ENCODE data around the gene NEU2.

NEU2 gene

DNA sequence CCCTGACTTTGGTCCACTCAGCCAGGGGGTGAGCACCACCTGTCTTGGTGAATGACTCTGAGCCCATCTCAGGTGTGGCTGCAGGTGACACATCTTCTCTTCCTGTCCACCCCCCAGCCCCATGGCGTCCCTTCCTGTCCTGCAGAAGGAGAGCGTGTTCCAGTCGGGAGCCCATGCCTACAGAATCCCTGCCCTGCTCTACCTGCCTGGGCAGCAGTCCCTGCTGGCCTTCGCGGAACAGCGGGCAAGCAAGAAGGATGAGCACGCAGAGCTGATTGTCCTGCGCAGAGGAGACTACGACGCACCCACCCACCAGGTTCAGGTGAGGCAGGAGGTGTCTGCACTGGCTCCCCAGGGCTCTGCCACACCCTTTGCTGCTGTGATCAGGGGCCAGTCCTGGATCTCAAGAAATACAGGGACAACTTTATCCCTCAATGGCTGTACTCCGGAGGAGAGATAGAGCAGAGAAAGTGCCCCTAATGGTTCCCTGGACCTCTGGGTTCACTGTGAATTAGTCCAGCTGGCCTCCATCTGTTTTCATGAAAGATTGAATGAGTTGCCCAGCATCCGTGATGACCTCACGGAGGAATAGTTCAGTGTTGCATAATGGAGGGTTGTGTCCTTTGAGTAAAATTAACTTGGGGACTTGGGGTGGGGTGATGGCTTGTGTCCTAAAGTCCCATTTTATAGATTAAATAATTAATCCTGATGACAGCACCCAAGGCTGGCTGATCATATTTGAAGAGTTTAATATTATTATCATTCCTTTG lies at the start of gene NEU2:
Gene NEU2, plus strand, starts transcription at position 122 of the 770 bp plus-strand sequence. Its CDS starts 0 bp downstream, at position 122.
- no peak for DNase-seq (ENCODE audit: low read depth)

DNA sequence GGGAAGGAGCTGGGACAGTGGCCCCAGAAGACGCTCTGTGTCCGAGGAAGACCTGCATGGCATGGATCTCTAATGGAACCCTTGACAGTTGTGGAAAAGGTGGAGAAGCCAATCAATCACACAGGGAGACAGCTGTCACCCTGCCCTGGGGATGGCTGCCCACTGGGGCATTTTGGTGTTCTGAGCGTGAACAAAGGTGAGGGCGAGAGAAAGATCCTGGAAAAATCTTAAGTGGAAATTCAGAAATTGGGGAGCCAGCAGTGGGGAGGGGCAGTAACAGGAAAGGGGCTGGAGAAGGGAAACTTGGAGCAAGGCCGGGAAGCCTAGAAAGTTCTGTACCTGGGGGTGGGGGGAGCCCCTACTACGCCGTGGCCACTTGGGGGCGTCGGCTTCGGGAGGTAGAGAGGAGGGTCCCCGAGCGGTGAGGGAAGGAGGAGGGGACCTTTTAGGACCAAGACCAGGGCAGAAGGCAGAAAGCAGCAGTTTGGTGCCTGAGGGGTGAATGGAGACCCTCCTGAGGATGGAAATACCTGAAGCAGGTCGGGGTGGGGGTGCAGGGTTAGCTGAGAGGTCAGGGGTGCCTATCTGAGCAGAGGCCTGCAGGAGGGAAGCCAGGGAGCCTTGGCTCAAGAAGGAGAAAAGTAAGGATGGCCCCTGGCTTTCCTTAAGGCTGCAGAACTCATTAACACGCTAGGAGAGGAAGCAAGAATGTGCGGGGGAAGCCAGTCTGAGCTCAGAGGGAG lies 49.4 kb upstream of the NEU2 start:
- DNase-seq (ENCODE audit: low read depth) = no peak

DNA sequence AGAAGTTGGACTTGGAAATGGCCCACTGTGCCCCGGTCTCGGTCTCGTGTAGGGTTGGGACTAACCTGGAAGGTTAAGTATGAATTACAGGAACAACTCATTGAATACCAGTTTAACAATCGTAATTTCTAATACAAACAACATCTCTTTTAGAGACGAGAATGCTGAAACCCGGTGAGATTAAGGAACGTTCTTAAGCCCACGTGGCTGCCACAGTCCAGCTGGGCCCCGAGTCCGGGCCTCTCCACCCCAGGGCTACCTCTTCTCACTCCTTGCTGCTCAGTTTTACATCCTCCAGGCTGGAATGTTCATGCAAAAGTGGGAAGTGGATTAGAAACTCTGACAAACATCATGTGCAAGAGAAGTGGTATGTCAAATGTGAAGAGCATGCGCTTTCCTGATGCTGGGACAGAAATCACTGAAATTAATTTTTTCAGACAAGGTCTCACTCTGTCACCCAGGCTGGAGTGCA lies 48.8 kb upstream of the NEU2 start:
- DNase-seq (ENCODE audit: low read depth) = no peak

DNA sequence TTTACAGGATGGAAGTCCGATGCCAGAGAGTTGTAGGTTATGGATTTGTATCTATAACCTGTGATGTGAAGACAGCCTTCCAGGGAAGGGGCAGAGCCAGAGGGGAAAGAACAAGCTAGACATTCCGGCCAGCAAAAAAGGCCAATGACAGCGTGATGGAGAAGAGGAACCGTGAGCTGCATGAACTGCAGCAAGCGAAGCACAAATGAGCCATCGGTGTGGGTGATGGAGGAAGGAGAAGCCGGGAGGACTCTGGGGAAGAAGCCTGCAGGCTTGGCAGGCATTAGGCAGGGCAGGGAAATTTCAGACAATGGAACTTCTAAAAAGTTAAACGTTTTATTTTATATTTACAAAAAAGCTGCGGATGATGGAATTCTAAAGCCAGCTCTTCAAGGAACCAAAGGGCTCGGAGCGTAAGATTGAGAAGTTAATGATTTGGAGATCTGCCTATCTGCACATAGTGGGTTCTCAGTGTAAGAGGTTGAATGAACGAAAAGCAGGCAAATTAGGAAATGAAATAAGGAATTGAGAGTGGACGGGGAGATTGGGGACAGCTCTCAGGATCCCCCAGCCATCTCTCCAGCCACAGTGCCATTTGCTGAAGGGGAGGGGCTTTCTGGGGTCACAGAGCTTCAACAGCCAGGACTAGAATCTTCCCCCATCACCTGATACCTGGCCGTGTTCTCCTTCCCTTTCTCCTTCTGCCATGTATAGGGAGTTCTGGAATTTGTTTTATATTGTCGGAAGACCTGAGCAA lies 47.8 kb upstream of the NEU2 start:
- no peak for DNase-seq (ENCODE audit: low read depth)

DNA sequence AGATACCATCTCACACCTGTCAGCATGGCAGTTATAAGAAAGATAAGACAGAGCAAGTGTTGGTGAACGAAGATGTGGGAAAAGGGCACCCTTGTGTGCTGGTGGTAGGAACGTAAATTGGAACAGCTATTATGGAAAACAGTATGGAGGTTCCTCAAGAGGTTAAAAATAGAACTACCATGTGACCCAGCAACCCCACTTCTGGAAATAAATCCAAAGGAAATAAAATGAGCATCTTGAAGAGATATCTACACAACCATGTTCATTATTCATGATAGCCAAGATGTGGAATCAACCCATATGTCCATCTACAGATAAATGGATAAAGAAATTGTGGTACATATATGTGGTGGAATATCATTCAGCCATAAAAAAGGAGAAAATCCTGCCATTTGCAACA lies 46.3 kb upstream of the NEU2 start:
- DNase-seq (ENCODE audit: low read depth) = no peak

DNA sequence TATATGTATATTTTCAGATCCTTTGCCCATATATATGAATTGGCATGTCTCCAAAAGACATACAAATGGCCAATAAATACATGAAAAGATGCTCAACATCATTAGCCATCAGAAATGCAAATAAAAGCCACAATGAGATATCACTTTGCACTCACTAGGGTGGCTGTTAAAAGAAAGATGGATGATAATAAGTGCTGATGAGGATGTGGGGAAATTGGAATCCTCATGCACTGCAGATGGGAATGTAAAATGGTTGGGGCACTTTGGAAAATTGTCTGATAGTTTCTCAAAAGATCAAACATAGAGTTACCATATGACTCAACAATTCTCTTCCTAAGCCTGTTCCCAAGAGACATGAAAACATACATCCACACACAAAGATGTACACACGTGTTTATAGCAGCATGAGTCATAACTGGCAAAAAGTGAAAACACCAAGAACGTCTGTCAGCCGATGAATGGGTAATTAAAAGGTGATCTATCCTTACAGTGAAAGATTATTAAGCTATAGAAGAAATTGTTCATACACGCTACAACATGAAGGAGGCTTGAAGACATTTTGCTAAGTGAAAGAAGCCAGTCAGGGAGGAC lies 39.1 kb upstream of the NEU2 start:
- DNase-seq (ENCODE audit: low read depth) = no peak

DNA sequence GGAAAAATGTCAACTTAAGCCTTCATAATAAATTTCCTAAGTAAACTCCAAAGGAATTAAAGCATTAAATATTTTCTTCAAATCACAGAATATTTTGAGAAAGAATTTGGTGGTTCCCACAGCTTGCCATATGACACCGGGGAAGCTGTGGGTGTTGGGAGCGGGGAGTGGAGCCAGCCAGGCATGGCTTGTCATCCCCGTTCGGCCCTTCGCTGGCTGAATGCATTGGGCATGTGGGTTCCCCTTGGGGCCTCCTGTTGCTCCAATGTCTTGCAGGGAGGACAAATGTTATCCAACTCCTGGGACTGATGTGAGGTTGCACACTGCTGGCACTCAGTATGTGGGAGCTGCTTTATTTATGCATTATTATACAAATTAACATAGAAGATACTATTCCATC lies 38.0 kb upstream of the NEU2 start:
- no peak for DNase-seq (ENCODE audit: low read depth)

DNA sequence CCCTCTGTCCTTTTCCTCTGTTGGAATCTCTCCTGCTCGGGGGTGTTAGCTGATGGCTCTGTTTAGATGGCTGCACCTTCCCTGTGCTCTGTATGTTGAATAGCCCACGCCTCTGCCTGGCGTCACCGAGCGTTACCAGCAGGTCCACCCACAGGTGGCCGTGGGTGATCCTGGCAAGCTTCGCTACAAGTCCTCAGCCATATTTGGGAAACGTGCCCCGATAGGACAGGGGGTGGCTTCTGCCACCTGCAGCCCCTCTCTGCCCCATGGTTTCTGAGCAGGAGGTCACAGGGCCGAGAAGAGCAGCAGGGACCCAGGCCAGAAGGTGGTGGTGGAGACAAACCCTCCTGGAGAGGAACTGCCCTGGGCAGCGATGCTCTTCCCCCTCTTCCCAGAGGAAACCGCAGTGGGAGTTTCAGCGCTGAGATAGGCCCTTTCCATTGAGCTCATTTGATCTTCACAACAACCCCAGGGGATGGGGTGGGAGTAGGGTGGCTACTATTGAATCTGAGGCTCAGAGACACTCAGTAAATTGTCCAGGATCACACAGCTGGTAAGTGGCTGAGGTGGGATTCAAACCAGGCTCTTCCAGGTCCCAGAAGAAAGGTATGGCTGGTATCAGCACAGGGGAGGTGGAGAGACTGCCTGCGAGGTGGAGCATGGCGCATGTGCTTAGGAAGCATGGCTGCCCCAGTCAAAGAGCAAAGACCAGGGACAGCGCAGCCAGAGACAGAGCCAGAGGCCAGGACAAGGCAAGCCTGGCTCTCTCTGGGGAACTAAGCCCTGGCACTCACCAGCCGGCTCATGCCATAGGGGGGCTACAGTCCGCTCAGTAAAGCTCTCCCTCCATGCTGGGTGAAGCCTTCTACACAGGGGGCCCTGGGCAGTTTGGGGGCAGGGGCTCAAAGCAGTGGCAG lies 34.5 kb upstream of the NEU2 start:
- no peak for DNase-seq (ENCODE audit: low read depth)

DNA sequence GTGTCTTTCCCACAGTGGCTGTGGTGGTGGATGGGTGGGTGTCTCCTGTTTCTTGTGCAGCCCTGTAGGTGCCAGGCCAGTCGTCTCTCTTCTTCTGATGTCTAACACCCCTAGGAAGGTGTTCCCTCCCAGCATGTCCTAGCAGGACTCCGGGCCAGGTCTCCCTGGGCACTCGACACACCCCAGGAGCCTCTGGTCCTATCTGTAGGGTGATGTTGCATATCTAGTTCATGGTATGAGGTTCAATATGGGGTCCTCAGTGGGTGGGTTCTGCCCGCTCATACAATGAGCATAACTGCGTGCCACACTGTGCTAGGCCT lies 33.8 kb upstream of the NEU2 start:
- DNase-seq (ENCODE audit: low read depth) = no peak

DNA sequence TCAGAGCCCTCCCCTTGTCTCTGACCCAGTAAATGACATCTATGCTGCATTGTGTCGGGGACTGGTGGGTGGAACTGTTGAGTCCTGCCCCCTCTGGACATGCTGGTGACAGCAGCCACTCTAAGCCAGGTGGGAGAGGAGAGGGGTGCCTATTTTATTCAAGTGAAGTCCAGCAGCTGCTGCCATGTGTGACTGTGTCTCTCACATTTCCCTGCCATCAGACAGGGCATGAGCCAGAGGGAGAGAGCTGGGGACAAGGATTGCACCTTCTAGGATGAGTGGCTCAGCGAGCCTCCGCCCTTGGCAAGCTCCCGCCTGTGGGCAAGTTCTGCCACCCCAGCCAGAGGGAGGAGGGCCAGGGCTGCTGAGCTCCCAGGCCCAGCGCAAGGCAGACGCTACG lies 33.1 kb upstream of the NEU2 start:
- no peak for DNase-seq (ENCODE audit: low read depth)

DNA sequence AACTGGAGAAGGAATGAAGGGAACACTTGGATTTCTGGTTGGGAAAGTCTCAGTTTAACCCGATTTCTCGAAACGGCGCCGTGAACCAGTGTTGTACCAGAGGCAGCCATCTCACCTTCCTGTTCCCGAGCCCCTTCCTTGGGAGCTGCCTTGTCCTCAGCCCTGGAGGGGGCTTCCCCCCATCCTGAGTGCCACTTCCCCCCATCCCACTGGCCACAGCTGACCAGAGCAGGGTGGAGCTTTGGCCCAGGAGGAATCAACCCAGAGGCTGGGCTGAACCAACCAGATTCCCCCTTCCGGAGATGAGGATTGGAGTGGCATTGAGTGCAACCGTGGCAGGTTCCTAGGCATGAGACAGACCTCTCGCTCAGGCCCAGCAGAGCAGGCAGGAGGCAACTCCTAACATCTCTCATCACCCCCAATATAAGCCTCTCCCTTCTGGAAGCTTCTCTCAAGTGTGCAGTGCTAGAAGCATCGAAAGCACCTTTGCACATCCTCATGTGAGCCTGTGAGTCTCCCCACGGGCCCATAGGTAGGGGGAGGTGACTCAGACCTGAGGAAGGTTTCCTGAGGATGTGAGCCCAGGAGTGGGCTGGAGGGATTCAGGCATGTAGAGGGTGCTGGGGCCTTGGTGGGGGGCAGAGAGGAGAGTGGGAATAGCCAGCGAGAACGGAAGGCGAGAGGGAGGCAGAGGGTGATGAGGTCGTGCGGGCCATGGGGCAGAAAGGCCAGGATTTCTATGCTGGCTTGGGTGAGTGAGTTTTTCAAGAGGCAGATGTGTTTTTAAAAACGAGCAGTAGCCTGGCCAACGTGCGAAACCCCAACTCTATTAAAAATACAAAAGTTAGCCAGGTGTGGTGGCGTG lies 31.4 kb upstream of the NEU2 start:
- no peak for DNase-seq (ENCODE audit: low read depth)

DNA sequence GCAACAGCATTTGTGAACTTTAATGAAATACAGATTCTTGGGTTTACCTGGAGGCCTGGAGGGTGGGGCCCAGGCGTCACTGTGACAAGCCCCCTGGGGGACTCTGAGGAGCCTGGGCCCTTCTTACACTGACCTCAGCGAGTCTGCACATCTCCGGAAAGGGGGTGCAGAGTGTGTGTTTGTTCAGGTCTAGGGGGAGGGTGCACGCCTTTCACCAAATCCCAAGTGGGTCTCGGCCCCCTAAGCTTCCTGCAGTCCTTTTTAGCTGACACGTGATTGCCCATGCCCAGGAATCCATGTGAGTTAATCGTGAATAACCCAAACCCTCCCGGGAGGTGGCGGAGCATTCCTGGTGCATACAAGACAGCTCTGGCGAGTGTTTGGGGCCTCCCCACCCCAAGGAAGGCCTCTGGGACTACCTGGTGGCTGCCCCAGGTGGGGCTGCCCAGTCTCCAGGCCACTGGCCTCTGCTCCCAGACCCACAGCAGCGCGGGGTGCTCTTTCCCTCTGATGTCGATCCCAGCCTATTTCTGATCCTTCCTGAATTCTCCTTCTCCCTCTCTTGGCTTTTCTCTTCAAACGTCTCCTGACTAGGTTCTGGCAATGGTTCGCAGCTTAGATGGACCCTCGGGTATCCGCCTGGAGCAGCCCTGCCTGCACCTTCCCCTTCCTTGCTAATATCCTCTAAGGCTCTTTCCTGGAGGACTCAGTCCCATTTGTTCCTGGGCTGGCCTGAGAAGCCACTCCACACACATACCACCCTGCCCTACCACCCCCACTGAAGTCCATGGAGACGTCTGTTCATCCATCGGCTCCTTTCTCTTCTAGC lies 29.4 kb upstream of the NEU2 start:
- DNase-seq (ENCODE audit: low read depth) = no peak

DNA sequence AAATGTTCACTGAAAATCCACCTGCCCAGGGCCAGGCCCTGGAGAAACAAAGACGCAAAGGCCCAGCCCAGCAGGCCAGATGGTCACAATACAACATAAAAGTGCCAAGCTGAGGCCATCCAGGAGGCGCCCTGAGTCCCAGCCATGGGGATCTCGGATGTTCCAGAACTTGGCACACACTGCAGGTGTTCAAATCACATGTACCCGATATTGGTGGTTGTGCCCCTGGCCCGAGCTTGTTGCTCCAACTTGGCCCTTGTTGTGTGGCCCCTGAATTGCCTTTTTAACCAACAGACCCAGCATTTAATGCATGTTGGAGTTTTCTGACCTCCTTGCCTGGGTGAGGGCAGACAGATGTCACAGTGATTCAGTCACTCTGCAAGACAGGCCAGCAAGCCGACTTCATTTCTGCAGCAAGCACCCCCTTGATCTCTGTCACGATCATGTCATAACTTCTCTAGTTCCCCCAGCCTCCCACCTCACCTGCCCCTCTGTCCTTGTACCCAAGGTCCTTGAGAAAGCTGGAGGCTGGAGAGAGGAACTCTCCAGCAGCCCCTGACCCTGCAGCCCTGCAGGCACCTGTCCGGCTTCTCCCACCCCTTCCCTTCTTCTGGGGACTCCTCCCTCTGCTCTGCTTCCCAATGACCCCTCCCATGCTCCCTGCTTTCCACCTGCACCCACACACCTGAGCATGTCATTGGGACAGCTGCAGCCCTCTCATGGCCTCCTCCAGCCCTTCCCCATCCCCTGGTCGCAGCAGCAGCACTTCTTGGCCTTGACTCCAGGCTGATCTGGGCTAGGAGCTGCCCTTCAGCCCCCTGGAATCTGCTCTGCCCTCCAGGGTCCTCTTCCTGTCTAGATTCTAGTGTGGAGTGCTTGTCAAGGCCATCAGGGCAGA lies 28.6 kb upstream of the NEU2 start:
- DNase-seq (ENCODE audit: low read depth) = no peak

DNA sequence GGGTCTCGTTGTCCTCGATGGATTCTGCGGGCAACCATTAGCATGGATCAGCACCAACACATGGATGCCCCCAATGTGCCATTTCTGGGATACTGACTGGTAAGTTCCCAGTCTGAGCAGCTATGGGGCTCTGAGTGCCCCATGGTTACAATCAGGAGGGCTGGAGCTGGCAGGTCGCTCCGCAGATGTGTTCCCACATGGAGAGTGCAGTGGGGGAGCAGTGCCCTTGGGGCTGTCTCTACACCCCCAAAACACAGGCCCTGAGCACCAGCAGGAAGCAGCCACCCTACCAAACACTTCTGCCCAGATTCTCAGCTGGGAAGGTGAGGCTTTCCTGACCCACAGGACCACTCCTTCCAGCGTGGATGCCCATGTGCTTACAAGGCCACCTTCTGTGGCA lies 27.4 kb upstream of the NEU2 start:
- DNase-seq (ENCODE audit: low read depth) = no peak

DNA sequence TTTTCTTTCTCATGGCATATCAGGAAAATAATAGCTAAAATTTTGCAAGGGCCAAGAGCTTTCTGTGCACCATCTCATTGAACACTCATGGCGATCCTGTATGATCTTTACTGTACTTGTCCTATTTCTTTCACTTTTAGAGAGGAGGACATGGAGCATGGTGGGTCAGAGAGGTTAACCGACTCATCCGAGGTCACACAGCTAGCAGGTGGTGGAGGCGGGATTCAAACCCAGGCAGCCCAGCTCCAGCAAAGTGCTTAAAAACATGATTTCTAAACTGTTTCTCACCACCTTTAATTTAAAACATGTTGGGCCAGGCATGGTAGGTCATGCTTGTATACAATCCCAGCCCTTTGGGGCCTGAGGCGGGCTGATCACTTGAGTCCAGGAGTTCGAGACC lies 25.8 kb upstream of the NEU2 start:
- no peak for DNase-seq (ENCODE audit: low read depth)

DNA sequence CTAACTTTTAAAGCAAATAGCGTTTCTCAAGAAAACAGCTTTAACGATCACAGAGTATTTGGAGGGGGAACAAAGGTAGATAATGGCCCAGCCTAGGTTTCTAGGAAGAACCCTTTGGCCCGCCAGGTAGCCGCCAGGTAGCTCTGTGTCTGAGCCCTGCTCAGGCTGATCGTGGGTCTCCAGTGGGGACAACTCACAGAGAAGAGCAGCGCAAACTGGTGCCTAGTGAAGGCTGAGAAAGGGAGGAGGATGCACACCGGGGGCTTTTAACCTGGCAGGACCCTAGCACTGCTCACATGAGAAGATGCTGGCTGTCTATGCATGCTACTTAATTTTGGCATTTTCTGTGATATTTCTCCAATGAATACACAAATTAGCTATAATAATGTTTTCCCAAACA lies 25.2 kb upstream of the NEU2 start:
- no peak for DNase-seq (ENCODE audit: low read depth)

DNA sequence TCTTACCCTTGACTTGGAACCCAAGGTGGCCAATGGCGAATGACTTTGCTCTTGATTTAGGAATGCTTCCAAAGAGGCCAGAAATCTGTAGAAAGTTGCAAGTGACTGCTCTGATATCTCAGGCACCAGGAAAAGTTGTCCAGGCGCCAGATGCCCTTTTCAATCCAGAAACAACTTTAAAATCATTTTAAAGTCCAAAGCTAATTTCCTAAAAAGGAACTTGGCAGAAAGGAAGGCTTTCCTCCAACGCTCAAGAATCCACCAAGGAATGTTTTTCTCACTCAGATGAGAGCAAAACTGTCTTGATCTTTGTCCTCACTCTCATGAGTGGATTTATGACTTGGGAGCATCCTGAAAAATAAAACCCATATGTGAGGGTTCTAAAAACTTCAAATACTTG lies 24.7 kb upstream of the NEU2 start:
- no peak for DNase-seq (ENCODE audit: low read depth)

DNA sequence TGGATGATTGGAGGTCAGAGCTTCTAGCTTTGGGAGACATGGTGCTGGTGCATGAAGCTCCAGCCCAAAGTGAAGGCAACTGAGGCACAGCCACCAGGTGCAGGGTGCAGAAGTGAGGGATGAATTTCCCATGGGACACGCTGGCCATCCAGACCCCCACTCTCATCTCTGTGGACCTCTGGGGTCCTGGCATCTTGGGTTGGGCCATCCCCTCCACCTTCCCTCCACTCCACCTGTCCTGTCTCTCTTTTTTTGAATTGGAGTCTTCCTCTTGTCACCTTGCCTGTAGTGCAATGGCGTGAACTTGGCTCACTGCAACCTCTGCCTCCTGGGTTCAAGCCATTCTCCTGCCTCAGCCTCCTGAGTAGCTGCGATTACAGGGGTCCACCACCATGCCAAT lies 22.8 kb upstream of the NEU2 start:
- DNase-seq (ENCODE audit: low read depth) = no peak
